ENCODE data around the gene PXN. TPM values are rescaled to one million over a fixed set of nuclear protein-coding genes. Genes with fewer than 3 reads are reported as not detected.

The PXN gene
- total RNA-seq, 4 donors from 2014 or later, result 54.1 to 93.1 (median 65.0) TPM

DNA sequence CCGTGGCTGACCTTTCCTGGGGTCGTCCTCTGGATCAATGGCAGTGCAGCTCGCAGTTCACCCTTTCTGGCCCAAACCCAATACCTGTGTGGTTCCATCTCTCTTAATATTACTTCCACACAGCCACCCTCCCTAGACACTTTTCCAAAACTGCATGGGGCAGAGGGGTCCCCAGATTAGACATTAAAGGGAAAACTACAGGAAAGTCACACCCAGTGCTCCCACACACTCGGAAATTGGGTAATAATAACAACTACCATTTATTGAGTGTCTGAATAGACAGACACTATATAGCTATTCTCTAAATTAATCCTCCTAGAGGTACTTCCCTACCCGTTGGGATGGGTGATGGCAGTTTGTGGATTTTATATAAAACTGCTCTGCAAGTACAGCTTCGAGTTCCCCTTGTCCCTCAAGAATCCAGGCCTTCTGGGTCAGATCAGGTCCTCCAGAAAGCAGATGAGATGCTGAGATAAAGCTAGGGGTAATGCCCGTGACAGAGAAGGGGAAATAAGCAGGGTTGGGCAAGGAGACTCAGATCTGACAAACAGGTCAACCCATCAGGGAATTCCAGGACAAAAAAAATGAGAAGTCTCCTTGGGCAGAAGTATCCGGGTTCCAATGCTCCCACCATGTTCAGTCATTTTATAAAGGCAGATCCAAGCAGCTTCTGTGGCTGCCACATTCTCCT is 795 bp upstream of the PXN start:
- TF ChIP-seq, protein P1, sequence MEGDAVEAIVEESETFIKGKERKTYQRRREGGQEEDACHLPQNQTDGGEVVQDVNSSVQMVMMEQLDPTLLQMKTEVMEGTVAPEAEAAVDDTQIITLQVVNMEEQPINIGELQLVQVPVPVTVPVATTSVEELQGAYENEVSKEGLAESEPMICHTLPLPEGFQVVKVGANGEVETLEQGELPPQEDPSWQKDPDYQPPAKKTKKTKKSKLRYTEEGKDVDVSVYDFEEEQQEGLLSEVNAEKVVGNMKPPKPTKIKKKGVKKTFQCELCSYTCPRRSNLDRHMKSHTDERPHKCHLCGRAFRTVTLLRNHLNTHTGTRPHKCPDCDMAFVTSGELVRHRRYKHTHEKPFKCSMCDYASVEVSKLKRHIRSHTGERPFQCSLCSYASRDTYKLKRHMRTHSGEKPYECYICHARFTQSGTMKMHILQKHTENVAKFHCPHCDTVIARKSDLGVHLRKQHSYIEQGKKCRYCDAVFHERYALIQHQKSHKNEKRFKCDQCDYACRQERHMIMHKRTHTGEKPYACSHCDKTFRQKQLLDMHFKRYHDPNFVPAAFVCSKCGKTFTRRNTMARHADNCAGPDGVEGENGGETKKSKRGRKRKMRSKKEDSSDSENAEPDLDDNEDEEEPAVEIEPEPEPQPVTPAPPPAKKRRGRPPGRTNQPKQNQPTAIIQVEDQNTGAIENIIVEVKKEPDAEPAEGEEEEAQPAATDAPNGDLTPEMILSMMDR (IDR thresholded peaks at IDR 0.05; ENCODE audit: low read depth), result no peak

DNA sequence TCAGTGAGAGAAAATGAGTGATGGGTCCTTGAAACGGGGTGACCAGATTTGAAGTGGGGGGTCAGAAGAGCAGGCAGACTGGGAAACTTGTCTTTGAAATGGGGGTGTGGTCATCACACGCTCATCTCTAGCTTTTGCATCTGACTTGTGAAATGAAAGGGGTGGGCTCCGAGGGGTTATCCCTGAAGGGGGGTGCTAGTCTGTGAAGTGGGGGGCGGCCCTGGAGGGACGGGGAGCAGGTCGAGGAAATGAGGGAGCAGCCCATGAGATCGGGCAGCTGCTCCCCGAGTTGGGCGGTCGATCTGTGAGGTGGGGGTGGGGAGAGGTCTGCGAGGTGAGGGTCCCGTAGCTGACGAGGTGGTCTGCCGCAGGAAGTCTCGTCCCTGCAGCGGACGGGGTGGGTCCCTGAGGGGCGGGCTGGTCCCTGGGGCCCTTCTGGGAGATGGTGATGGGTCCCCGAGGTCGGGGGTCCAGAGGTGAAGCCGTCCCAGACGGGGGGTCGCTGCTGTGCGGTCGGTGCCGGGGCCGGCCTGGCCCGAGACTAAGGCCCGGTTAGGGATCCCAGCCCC is 542 bp downstream of the PXN start:
- TF ChIP-seq, protein P1 (IDR thresholded peaks at IDR 0.05; ENCODE audit: low read depth), result no peak

DNA sequence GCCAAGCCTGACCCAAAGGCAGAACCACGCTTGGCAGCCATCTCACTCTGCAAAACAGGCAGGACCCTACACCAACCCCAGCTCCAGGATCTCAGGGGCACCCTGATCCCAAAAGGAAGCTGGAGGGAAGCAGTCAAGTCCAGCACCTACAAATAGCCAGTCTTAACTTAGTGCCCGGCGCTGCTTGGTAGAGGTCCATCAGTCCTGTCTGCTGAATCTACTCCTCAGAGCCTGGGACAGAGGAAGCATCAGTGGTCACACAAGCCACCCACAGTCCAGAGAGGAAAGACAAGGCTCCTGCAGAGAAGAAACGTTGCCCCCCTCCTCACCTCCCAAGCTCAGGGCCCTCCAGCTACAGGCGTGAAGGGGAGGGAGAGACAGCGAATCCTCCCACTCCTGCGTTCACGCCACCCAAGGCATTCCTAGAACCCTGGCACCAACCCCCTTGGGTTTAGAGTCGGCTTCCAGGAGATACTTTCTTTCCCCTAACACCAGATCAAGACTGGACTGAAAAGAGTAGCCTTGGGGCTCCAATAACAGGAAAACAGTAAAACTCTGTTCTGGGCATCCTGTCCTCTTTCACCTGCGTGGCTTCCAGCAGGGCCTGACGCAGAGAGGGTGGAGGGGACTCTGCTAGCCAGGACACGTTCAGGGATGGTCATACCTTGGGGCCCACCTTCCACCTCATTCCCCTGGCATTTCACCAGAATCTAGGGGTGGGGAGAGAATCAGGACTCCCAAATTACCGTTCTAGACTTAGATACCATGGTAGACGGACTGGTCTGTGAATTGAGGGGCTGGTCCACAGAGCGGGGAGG is 1.2 kb downstream of the PXN start:
- TF ChIP-seq, protein P1 (IDR thresholded peaks at IDR 0.05; ENCODE audit: low read depth), result no peak

DNA sequence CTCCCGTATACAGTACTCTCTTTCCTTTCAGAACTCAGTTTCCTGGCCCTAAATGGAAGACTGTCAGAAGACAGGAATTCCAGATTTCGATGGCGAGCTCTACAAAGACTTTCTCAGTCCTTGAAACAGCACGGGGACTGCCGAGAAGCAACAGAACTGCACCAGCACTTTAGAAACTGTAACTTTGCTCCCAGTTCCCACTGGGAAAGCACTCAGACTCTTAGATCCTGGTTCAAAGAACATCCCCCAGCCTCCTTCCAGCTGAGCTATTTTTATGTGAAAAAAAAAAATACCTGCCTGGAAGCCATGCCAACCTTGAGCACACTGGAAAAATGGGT is 1.8 kb downstream of the PXN start:
- TF ChIP-seq, protein P1 (IDR thresholded peaks at IDR 0.05; ENCODE audit: low read depth), result no peak

DNA sequence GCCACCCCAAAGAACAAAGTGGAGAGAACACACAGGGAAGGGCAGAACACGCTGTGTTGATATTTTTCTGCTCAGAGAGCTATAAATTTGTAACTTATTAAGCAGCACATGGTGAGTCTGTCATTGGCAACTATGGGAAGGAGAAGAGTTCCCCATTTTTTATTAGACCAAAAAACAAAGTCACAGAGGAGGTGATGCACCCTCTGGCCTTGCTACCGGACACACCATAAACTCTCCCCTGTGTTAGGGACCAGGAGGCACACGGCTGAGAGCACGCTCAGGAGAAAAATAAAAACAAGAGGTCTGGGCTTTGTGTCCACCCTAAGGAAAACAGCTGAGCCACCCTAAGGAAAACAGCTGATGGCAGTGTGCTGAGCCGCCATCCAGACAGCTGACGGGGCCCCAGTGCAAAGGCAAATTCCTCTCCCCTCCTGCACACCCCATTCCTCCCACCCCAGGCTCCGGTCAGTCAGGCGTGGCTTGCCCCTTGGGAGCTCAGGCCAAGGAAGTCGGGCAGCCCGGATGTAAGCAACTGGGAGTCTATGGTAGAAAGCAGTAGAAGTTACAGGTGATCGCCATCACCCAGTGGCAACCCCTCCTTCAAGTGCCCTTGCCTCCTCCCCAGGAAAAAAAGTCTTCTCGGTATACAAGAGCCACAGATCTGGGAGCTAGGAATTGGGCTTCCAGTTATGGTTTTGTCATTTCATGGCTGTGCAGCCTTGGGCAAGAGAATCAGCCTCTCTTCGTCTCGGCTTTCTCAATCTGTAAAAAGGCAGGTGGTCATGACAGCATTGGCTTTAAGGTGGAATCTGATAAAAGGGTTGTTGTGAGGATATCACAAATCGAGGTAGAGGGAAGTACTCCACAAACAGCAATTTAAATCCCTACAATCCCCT is 2.4 kb downstream of the PXN start:
- TF ChIP-seq, protein P1 (IDR thresholded peaks at IDR 0.05; ENCODE audit: low read depth), result no peak

DNA sequence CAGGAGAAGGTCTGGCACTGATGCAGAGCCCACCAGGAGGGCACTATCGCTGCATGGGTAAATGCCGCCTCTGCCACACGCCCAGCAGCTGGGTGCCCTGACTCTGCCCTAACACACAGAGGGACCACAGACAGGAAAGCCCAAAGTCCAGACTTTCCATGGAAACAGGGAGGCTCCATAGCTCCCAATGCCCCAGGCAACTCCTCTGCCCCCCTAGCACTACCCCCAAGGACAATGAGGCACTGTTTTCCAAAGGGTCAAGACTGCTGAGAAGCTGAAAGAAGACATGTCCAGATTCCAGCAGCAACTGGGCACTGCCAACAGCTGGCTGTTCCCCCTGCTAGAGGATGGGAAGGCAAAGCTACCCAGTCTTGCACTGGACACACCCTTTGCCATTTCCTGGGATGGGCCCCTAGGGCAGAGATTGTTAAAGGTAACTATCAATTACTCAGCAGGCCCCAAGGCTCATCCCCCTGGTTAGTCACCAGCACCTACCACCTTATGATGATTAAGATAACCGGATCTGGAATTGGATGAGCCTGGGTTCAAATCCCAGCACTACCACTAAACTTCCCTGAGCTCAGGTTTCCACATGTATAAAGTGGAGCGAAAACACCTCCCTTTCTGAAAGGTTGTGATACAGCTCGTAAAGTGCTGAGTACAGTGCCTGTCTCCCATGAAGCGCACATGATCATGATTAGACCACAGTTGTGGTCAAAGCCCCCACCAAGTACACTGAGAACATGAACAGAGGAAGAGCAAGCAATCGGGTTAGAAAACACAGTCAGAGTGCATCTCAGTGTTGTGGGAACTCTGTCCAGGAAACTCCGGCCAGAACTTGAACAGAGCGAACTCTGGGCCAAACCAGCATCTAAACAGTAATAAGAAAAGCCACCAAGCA is 3.3 kb downstream of the PXN start:
- TF ChIP-seq, protein P1 (IDR thresholded peaks at IDR 0.05; ENCODE audit: low read depth), result no peak
